OCI-LY3 (cell line): ENCODE data around the gene SCP2D1.
"Not testable (repeated sequence)": the region's sequence is repeated elsewhere in the genome, so short reads cannot be mapped to it uniquely, and the experiment has no call there.

Source experiments
- H2AFZ ChIP-seq: fragments of 200-600, 300-600 bp; shearing (Covaris generic); 2 replicates; pipeline ENCODE4 v1.6.0; 2014; ENCODE audit warnings: antibody characterized with exemption, low read depth, low read length
- H3K27ac ChIP-seq: fragments of 200-600, 300-600 bp; sonication (generic); 2 replicates; pipeline ENCODE4 v1.5.1; 2014; ENCODE audit warnings: mild to moderate bottlenecking, low read length, moderate library complexity, mixed read lengths
- H3K27me3 ChIP-seq: fragments of 200-600, 300-600 bp; sonication (generic); 2 replicates; pipeline ENCODE4 v1.6.1; 2014; ENCODE audit warnings: low read depth, low read length, mixed read lengths
- H3K36me3 ChIP-seq: fragments of 200-600, 300-600 bp; sonication (generic); replicated peaks from 2 replicates; pipeline ENCODE3; 2014; ENCODE audit warnings: low read depth, low read length, mixed read lengths
- H3K4me1 ChIP-seq: fragments of 300-600, 200-600 bp; sonication (generic); 2 replicates; pipeline ENCODE4 v1.6.1; 2014; ENCODE audit warnings: low read length, mixed read lengths
- H3K4me2 ChIP-seq: fragments of 200-600, 300-600 bp; sonication (generic); 2 replicates; pipeline ENCODE4 v1.6.1; 2014; ENCODE audit warnings: low read length, mixed read lengths
- H3K4me3 ChIP-seq: fragments of 300-600, 200-600 bp; sonication (generic); 2 replicates; pipeline ENCODE4 v1.5.1; 2014; ENCODE audit warnings: antibody characterized with exemption, mild to moderate bottlenecking, low read length, moderate library complexity
- H3K79me2 ChIP-seq: fragments of 300-600, 200-600 bp; shearing (Covaris generic); 2 replicates; pipeline ENCODE4 v1.6.1; 2014; ENCODE audit warnings: mild to moderate bottlenecking, low read length, mixed read lengths
- H3K9ac ChIP-seq: fragments of 300-600, 200-600 bp; shearing (Covaris generic); 2 replicates; pipeline ENCODE4 v1.6.0; 2014; ENCODE audit warnings: mild to moderate bottlenecking, low read length, moderate library complexity
- H3K9me3 ChIP-seq: fragments of 200-600, 300-600 bp; shearing (Covaris generic); 2 replicates; pipeline ENCODE4 v1.6.1; 2014; ENCODE audit warnings: low read length, mixed read lengths; ENCODE audit not compliant: insufficient read depth
- H4K20me1 ChIP-seq: fragments of 200-600, 300-600 bp; sonication (generic); 2 replicates; pipeline ENCODE4 v1.6.1; 2016; ENCODE audit warnings: low read length, mixed read lengths; ENCODE audit not compliant: insufficient read depth
- CTCF ChIP-seq: fragments of 200-600, 300-600 bp; sonication (generic); IDR thresholded peaks from 2 replicates; pipeline ENCODE4 v1.5.1; 2014; ENCODE audit warnings: antibody characterized with exemption, low read length, low read depth
- EZH2phosphoT487 ChIP-seq: fragments of 200-600 bp; shearing (Covaris generic); IDR thresholded peaks from 2 replicates; pipeline ENCODE4 v1.6.1; 2018; ENCODE audit warnings: antibody characterized with exemption, mixed run types, low read depth

SCP2D1 gene

GRCh38 chr20:18783385-18783959 lies 30.1 kb upstream of the SCP2D1 start:
- no peaks in the 10 kb centered on the region for H3K79me2 ChIP-seq
- H3K9ac ChIP-seq, result no peak overlapping the region
- H2AFZ ChIP-seq, result no peak overlapping the region
- H3K4me2 ChIP-seq, result no peak overlapping the region
- no peaks in the 10 kb centered on the region for H3K4me1 ChIP-seq
- no peaks in the 10 kb centered on the region for H4K20me1 ChIP-seq
- no peaks in the 10 kb centered on the region for H3K9me3 ChIP-seq
- no peak for TF ChIP-seq CTCF
- no peak for TF ChIP-seq EZH2phosphoT487
- no peak overlapping the region for H3K4me3 ChIP-seq
- H3K27me3 ChIP-seq, result no peaks in the 10 kb centered on the region
- no peak overlapping the region for H3K27ac ChIP-seq
- no peaks in the 10 kb centered on the region for H3K36me3 ChIP-seq

GRCh38 chr20:18787046-18787445 lies 26.5 kb upstream of the SCP2D1 start:
- not testable (repeated sequence) for H3K9me3 ChIP-seq, H3K79me2 ChIP-seq, H3K4me1 ChIP-seq, H3K4me3 ChIP-seq, H3K9ac ChIP-seq, H3K27me3 ChIP-seq, H3K4me2 ChIP-seq, H2AFZ ChIP-seq, H3K27ac ChIP-seq, H4K20me1 ChIP-seq, H3K36me3 ChIP-seq

- H3K79me2 ChIP-seq, result no peaks in the 10 kb centered on the region
- no peak overlapping the region for H3K4me2 ChIP-seq
- no peak overlapping the region for H3K4me3 ChIP-seq
- no peak overlapping the region for H2AFZ ChIP-seq
- no peaks in the 10 kb centered on the region for H3K4me1 ChIP-seq
- H3K27ac ChIP-seq, result no peak overlapping the region
- TF ChIP-seq CTCF, result no peak
- no peak for TF ChIP-seq EZH2phosphoT487
- no peak overlapping the region for H3K9ac ChIP-seq
- H3K36me3 ChIP-seq, result no peaks in the 10 kb centered on the region
- peaks cover 8% of the 10 kb centered on the region; the same call in 1 of the 2 replicates for H3K27me3 ChIP-seq
- no peaks in the 10 kb centered on the region for H3K9me3 ChIP-seq
- no peaks in the 10 kb centered on the region for H4K20me1 ChIP-seq
These were observed 25.6 kb upstream of the SCP2D1 start for GRCh38 chr20:18788021-18788420.

GRCh38 chr20:18790787-18791186 lies 22.8 kb upstream of the SCP2D1 start:
- Histone ChIP-seq H3K9me3 (no peaks in the 10 kb centered on the region), H3K4me1 (peaks cover 10% of the 10 kb centered on the region; the same call in 1 of the 2 replicates), H2AFZ (no peak overlapping the region), H3K79me2 (no peaks in the 10 kb centered on the region), H4K20me1 (no peaks in the 10 kb centered on the region), H3K4me3 (no peak overlapping the region), H3K27ac (no peak overlapping the region), H3K4me2 (no peak overlapping the region), H3K36me3 (no peaks in the 10 kb centered on the region), H3K9ac (no peak overlapping the region), H3K27me3 (peaks cover 8% of the 10 kb centered on the region; the same call in 1 of the 2 replicates)
- TF ChIP-seq CTCF (no peak), EZH2phosphoT487 (no peak)
